IMR-90 (cell line): Measurements from ENCODE around the gene ZNF155. TPM values are rescaled to one million over a fixed set of nuclear protein-coding genes. Genes with fewer than 3 reads are reported as not detected.

Experiments used
- ATAC-seq: fragments of 200-7000 bp; cut with Tn5 transposase; 2 replicates; pipeline ENCODE4 v1.9.1; 2020; ENCODE audit warnings: low read depth, mild to moderate bottlenecking, moderate library complexity
- BruUV-seq: library from RNA; stranded (reverse); fragments of 400-500 nt; replicated peaks from 2 replicates; lab custom pipeline; 2021; lab: Mats Ljungman, UMichigan
- CTCF ChIA-PET: fragments of 300-600 bp; formaldehyde crosslinking; extraction: SDS; loops from one replicate; lab custom pipeline; 2021; ENCODE audit warnings: antibody characterized with exemption; lab: Yijun Ruan, JAX
- POLR2A ChIA-PET: fragments of 300-600 bp; sonication (Branson Sonifier 250); formaldehyde crosslinking; loops from one replicate; lab custom pipeline; 2022; ENCODE audit warnings: antibody characterized with exemption; ENCODE audit not compliant: unreplicated experiment; lab: Charles Lee
- DNase-seq: peaks from one replicate; pipeline ENCODE4 v3.0.0; 2013
- H2AFZ ChIP-seq: replicated peaks from 2 replicates; pipeline ENCODE3; 2013; ENCODE audit warnings: low read length, mild to moderate bottlenecking; ENCODE audit not compliant: poor library complexity
- H2AK5ac ChIP-seq: 2 replicates; pipeline ENCODE4 v1.6.1; 2013; ENCODE audit warnings: low read depth, low read length, inconsistent platforms
- H2AK9ac ChIP-seq: replicated peaks from 2 replicates; pipeline ENCODE3; 2013; ENCODE audit warnings: mild to moderate bottlenecking, low read depth, low read length, moderate library complexity; ENCODE audit not compliant: poor library complexity
- H2BK120ac ChIP-seq: 2 replicates; pipeline ENCODE4 v1.6.1; 2013; ENCODE audit warnings: low read depth, low read length, inconsistent platforms
- H2BK15ac ChIP-seq: 3 replicates; pipeline ENCODE4 v1.6.1; 2013; ENCODE audit warnings: low read depth, low read length, inconsistent platforms
- H2BK20ac ChIP-seq: 2 replicates; pipeline ENCODE4 v1.6.1; 2013; ENCODE audit warnings: low read depth, mild to moderate bottlenecking, inconsistent platforms, low read length, moderate library complexity
- H2BK5ac ChIP-seq: 2 replicates; pipeline ENCODE4 v1.6.1; 2013; ENCODE audit warnings: mild to moderate bottlenecking, low read depth, low read length, inconsistent platforms; ENCODE audit not compliant: poor library complexity, severe bottlenecking
- H3K14ac ChIP-seq: replicated peaks from 2 replicates; pipeline ENCODE4 v1.6.1; 2013; ENCODE audit warnings: low read depth, low read length, inconsistent platforms
- H3K18ac ChIP-seq: 2 replicates; pipeline ENCODE4 v1.6.1; 2013; ENCODE audit warnings: low read depth, low read length, control low read depth
- H3K23ac ChIP-seq: 2 replicates; pipeline ENCODE4 v1.6.1; 2013; ENCODE audit warnings: low read depth, low read length, inconsistent platforms
- H3K27ac ChIP-seq: 2 replicates; pipeline ENCODE4 v1.5.1; 2013; ENCODE audit warnings: mild to moderate bottlenecking, control low read depth, low read length; ENCODE audit not compliant: insufficient read depth
- H3K27me3 ChIP-seq: 2 replicates; pipeline ENCODE4 v1.6.1; 2013; ENCODE audit warnings: low read length; ENCODE audit not compliant: control insufficient read depth, insufficient read depth
- H3K36me3 ChIP-seq: 2 replicates; pipeline ENCODE4 v1.6.1; 2013; ENCODE audit warnings: low read length, mixed read lengths; ENCODE audit not compliant: control insufficient read depth, insufficient read depth
- H3K4ac ChIP-seq: 2 replicates; pipeline ENCODE4 v1.6.1; 2013; ENCODE audit warnings: low read depth, low read length, inconsistent platforms
- H3K4me1 ChIP-seq: 2 replicates; pipeline ENCODE4 v1.6.1; 2013; ENCODE audit warnings: low read length, mixed read lengths; ENCODE audit not compliant: control insufficient read depth, insufficient read depth
- H3K4me2 ChIP-seq: 2 replicates; pipeline ENCODE4 v1.6.1; 2013; ENCODE audit warnings: low read depth, mild to moderate bottlenecking, control low read depth, low read length, moderate library complexity
- H3K4me3 ChIP-seq: 2 replicates; pipeline ENCODE4 v1.5.1; 2013; ENCODE audit warnings: low read depth, mild to moderate bottlenecking, control low read depth, low read length, moderate library complexity; ENCODE audit not compliant: insufficient read depth
- H3K56ac ChIP-seq: 2 replicates; pipeline ENCODE4 v1.6.1; 2013; ENCODE audit warnings: low read length, inconsistent platforms; ENCODE audit not compliant: insufficient read depth; ENCODE audit errors: extremely low read depth
- H3K79me1 ChIP-seq, 2 experiments: 2 replicates each; pipeline ENCODE4 v1.6.1; 2013; ENCODE audit warnings: low read length in 2 of 2, inconsistent platforms in 1 of 2, low read depth in 1 of 2
- H3K9ac ChIP-seq: 2 replicates; pipeline ENCODE4 v1.6.1; 2013; ENCODE audit warnings: low read depth, low read length, control low read depth
- H3K9me1 ChIP-seq: 2 replicates; pipeline ENCODE4 v1.6.1; 2013; ENCODE audit warnings: low read length, inconsistent platforms; ENCODE audit not compliant: insufficient read depth
- H3K9me3 ChIP-seq: 2 replicates; pipeline ENCODE4 v1.6.1; 2013; ENCODE audit warnings: low read length; ENCODE audit not compliant: control insufficient read depth, insufficient read depth
- H4K20me1 ChIP-seq: 2 replicates; pipeline ENCODE4 v1.6.1; 2013; ENCODE audit warnings: low read length, inconsistent platforms; ENCODE audit not compliant: insufficient read depth
- H4K5ac ChIP-seq: 2 replicates; pipeline ENCODE4 v1.6.1; 2013; ENCODE audit warnings: mild to moderate bottlenecking, low read depth, low read length, control low read depth
- H4K8ac ChIP-seq, 2 experiments: 2 replicates each; pipeline ENCODE4 v1.6.1; 2013; ENCODE audit warnings: low read depth in 2 of 2, low read length in 2 of 2, control low read depth in 1 of 2, inconsistent platforms in 1 of 2
- H4K91ac ChIP-seq: 2 replicates; pipeline ENCODE4 v1.6.1; 2013; ENCODE audit warnings: low read depth, low read length, inconsistent platforms; ENCODE audit not compliant: insufficient read depth
- BHLHE40 ChIP-seq: fragments of 150-350 bp; IDR thresholded peaks from 2 replicates; pipeline ENCODE4 v1.6.1; 2016; ENCODE audit warnings: mild to moderate bottlenecking, low read depth, low read length
- CEBPB ChIP-seq: IDR thresholded peaks from 2 replicates; pipeline ENCODE4 v1.6.1; 2012; ENCODE audit warnings: low read depth, low read length, improper control_type of control experiment
- CHD1 ChIP-seq: IDR thresholded peaks from 2 replicates; pipeline ENCODE4 v1.6.1; 2012; ENCODE audit warnings: low read depth, low read length, improper control_type of control experiment
- CTCF ChIP-seq: conservative IDR thresholded peaks from 2 replicates; pipeline ENCODE4 v1.5.1; 2012; ENCODE audit warnings: mild to moderate bottlenecking, low read depth, low read length, improper control_type of control experiment
- ELK1 ChIP-seq: fragments of 150-350 bp; IDR thresholded peaks from 2 replicates; pipeline ENCODE4 v1.6.1; 2016; ENCODE audit warnings: low read depth, mild to moderate bottlenecking, low read length, moderate library complexity, borderline replicate concordance
- FOS ChIP-seq: fragments of 150-350 bp; IDR thresholded peaks from 2 replicates; pipeline ENCODE4 v1.6.1; 2016; ENCODE audit warnings: low read depth, low read length
- MAFK ChIP-seq: IDR thresholded peaks from 2 replicates; pipeline ENCODE4 v1.6.1; 2012; ENCODE audit warnings: low read depth, low read length, improper control_type of control experiment
- MAZ ChIP-seq: IDR thresholded peaks from 2 replicates; pipeline ENCODE4 v1.6.1; 2012; ENCODE audit warnings: low read depth, mild to moderate bottlenecking, low read length, improper control_type of control experiment, moderate library complexity, borderline replicate concordance
- MXI1 ChIP-seq: IDR thresholded peaks from 2 replicates; pipeline ENCODE4 v1.6.1; 2012; ENCODE audit warnings: low read depth, mild to moderate bottlenecking, low read length, moderate library complexity, borderline replicate concordance
- NFE2L2 ChIP-seq: fragments of 150-350 bp; IDR thresholded peaks from 2 replicates; pipeline ENCODE4 v1.6.1; 2016; ENCODE audit warnings: low read depth, mild to moderate bottlenecking, low read length
- POLR2A ChIP-seq: IDR thresholded peaks from 2 replicates; pipeline ENCODE4 v1.6.1; 2012; ENCODE audit warnings: mild to moderate bottlenecking, low read depth, low read length
- RAD21 ChIP-seq: IDR thresholded peaks from 2 replicates; pipeline ENCODE4 v1.6.1; 2012; ENCODE audit warnings: low read length, improper control_type of control experiment
- RCOR1 ChIP-seq: IDR thresholded peaks from 2 replicates; pipeline ENCODE4 v1.6.1; 2012; ENCODE audit warnings: mild to moderate bottlenecking, low read length, improper control_type of control experiment; ENCODE audit not compliant: insufficient replicate concordance
- RFX5 ChIP-seq: IDR thresholded peaks from 2 replicates; pipeline ENCODE4 v1.8.0; 2012; ENCODE audit warnings: low read depth, mild to moderate bottlenecking, low read length, moderate library complexity
- SMC3 ChIP-seq: fragments of 150-350 bp; IDR thresholded peaks from 2 replicates; pipeline ENCODE4 v1.6.1; 2016; ENCODE audit warnings: low read depth, mild to moderate bottlenecking, antibody characterized with exemption, low read length, moderate library complexity
- USF2 ChIP-seq: fragments of 150-350 bp; IDR thresholded peaks from 2 replicates; pipeline ENCODE4 v1.6.1; 2017; ENCODE audit warnings: mild to moderate bottlenecking, antibody characterized with exemption, low read length, low read depth
- WGBS, 2 experiments: methylation state at CpG; one replicate each; pipeline versions ENCODE4 v1.1.5 to v1.1.7; 2013; ENCODE audit warnings: missing lambda C conversion rate in 2 of 2; ENCODE audit not compliant: insufficient read length in 1 of 2; ENCODE audit errors: extremely low coverage in 2 of 2; 5-methylcytosine and 5-hydroxymethylcytosine counted together
- dilution Hi-C: fragments of 300-500 bp; cut with HindIII; formaldehyde crosslinking; loops from one replicate; pipeline ENCODE4 v1.14.3; 2018; ENCODE audit warnings: low sequenced_read_pairs; ENCODE audit not compliant: unreplicated experiment
- in situ Hi-C: fragments of 300-500 bp; cut with MboI; formaldehyde crosslinking; loops from 3 replicates; pipeline ENCODE4 v1.14.3; 2019; ENCODE audit warnings: low sequenced_read_pairs, inconsistent platforms, mixed read lengths
- intact Hi-C: fragments of 100-400 bp; cut with micrococcal nuclease; formaldehyde crosslinking; loops from 2 replicates; pipeline ENCODE4 v1.10.0; 2022
- polyA plus RNA-seq, 3 experiments: library from polyadenylated mRNA; depleted of rRNA; stranded (reverse); fragments of >200 nt; gene quantifications; 2 replicates each; pipeline ENCODE4 v1.2.3, GENCODE V29; 2012; ENCODE audit warnings: low replicate concordance in 1 of 3
- total RNA-seq: library from RNA; depleted of rRNA; stranded (reverse); fragments of >200 nt; gene quantifications from 2 replicates; pipeline ENCODE4 v1.2.3, GENCODE V29; 2012

Gene ZNF155
- total and polyA plus RNA-seq, 2 of the 4 experiments (the other 2 are of a cell fraction) = 3.5 to 9.0 TPM

- Histone ChIP-seq H4K8ac (no peak overlapping the region), H3K9ac (no peak overlapping the region), H4K91ac (no peak overlapping the region), H2AK9ac (no peak overlapping the region), H3K14ac (no peak overlapping the region), H3K4me2 (no peak overlapping the region), H2AK5ac (no peak overlapping the region), H2BK5ac (no peak overlapping the region), H3K4me1 (no peaks in the 10 kb centered on the region), H3K36me3 (peaks cover 18% of the 10 kb centered on the region), H3K9me1 (no peaks in the 10 kb centered on the region), H3K27ac (no peak overlapping the region), H3K4me3 (no peak overlapping the region), H2AFZ (no peak overlapping the region), H2BK120ac (no peak overlapping the region), H4K5ac (no peak overlapping the region), H3K18ac (no peak overlapping the region), H3K4ac (no peak overlapping the region), H4K20me1 (no peaks in the 10 kb centered on the region), H3K9me3 (peaks cover 3% of the 10 kb centered on the region), H3K79me1 (0 out of 4 replicates have a peak, but pooled peaks cover 0 to 5% of the 10 kb centered on the region in 2 experiments), H2BK20ac (no peak overlapping the region), H3K23ac (no peak overlapping the region), H3K56ac (no peak overlapping the region), H2BK15ac (no peak overlapping the region), H3K27me3 (no peaks in the 10 kb centered on the region)
- ChIA-PET POLR2A (no interaction called here), CTCF (no interaction called here)
- dilution Hi-C loops (no loop called here), intact Hi-C loops (no loop called here), in situ Hi-C loops (no loop called here)
- 91% methylated on average over 3 of the region's 10 CpGs; no CpG with 5 or more reads in 1 of the 2 experiments for WGBS, 2 experiments
- DNase-seq = peak; percentile 24
- TF ChIP-seq MAFK (no peak), RCOR1 (no peak), CHD1 (no peak), ELK1 (no peak), POLR2A (no peak), CEBPB (no peak), MAZ (no peak), USF2 (no peak), SMC3 (no peak), MXI1 (no peak), CTCF (no peak), BHLHE40 (no peak), RFX5 (no peak), FOS (no peak), NFE2L2 (no peak), RAD21 (no peak)
- no TSS peak for BruUV-seq
- ATAC-seq = no peak
Measured at GRCh38 chr19:43997631-43998290, 13.8 kb downstream of the ZNF155 start.
